SHP77 treated with DMSO at 0.1 percent for 48 hours (cell line): Measurements from ENCODE around the gene AOPEP.

Experiments used
- DNase-seq: peaks from one replicate; lab custom pipeline; 2025; lab: John Stamatoyannopoulos, UW

Gene AOPEP

GRCh38 chr9:94761481-94761880 is 35.0 kb downstream of the AOPEP start:
- DNase-seq, result no peak

- no peak for DNase-seq
These were observed 41.0 kb downstream of the AOPEP start for GRCh38 chr9:94767331-94768072.

GRCh38 chr9:94768766-94769165 is 42.3 kb downstream of the AOPEP start:
- no peak for DNase-seq

GRCh38 chr9:94770334-94770733 is 43.8 kb downstream of the AOPEP start:
- no peak for DNase-seq

GRCh38 chr9:94771096-94771495 is 44.6 kb downstream of the AOPEP start:
- DNase-seq, result no peak

- no peak for DNase-seq
These were observed 45.6 kb downstream of the AOPEP start for GRCh38 chr9:94772144-94772543.

GRCh38 chr9:94772639-94773303 is 46.3 kb downstream of the AOPEP start:
- peak; percentile 73 for DNase-seq

- DNase-seq, result no peak
These were observed 47.2 kb downstream of the AOPEP start for GRCh38 chr9:94773655-94774054.

GRCh38 chr9:94778013-94778412 is 51.5 kb downstream of the AOPEP start:
- no peak for DNase-seq

GRCh38 chr9:94779031-94779430 is 52.5 kb downstream of the AOPEP start:
- no peak for DNase-seq

- DNase-seq, result no peak
These were observed 53.3 kb downstream of the AOPEP start for GRCh38 chr9:94779693-94780290.

GRCh38 chr9:94780516-94780950 is 54.0 kb downstream of the AOPEP start:
- no peak for DNase-seq

- no peak for DNase-seq
These were observed 56.0 kb downstream of the AOPEP start for GRCh38 chr9:94782355-94783101.

GRCh38 chr9:94783102-94783682 is 56.7 kb downstream of the AOPEP start:
- DNase-seq, result peak; percentile 88

GRCh38 chr9:94783928-94784327 is 57.4 kb downstream of the AOPEP start:
- no peak for DNase-seq

- no peak for DNase-seq
These were observed 59.0 kb downstream of the AOPEP start for GRCh38 chr9:94785215-94786169.

- DNase-seq, result no peak
These were observed 60.1 kb downstream of the AOPEP start for GRCh38 chr9:94786586-94786985.

- no peak for DNase-seq
These were observed 60.8 kb downstream of the AOPEP start for GRCh38 chr9:94787266-94787665.

- no peak for DNase-seq
These were observed 62.1 kb downstream of the AOPEP start for GRCh38 chr9:94788570-94789105.

- DNase-seq, result no peak
These were observed 64.9 kb downstream of the AOPEP start for GRCh38 chr9:94791435-94791834.

- DNase-seq, result no peak
These were observed 66.0 kb downstream of the AOPEP start for GRCh38 chr9:94792511-94792910.
